Measurements from ENCODE around the gene LARP1.

- no peak for TF ChIP-seq CTCF (IDR thresholded peaks at IDR 0.05 in 2 of 3, conservative IDR thresholded peaks at IDR 0.05 in 1 of 3; ENCODE audit: insufficient read depth in 2 of 3, low read depth in 1 of 3, low read length in 3 of 3)
- no peak for TF ChIP-seq ELF1 (tag; IDR thresholded peaks at IDR 0.05)
- no peak for TF ChIP-seq POLR2AphosphoS5 (IDR thresholded peaks at IDR 0.05; ENCODE audit: control insufficient read depth, insufficient read depth, low read depth, low read length)
- no peak for TF ChIP-seq SMC3 (conservative IDR thresholded peaks at IDR 0.05; ENCODE audit: insufficient read depth, low read depth, low read length)
- no peak for TF ChIP-seq SNAPC5 (CRISPR knock-in tag; IDR thresholded peaks at IDR 0.05)
- TF ChIP-seq POLR2A (conservative IDR thresholded peaks at IDR 0.05), result no peak
- TF ChIP-seq KAT7 (CRISPR knock-in tag; IDR thresholded peaks at IDR 0.05; ENCODE audit: borderline replicate concordance), result no peak
These were observed 74.5 kb downstream of the LARP1 start for GRCh38 chr5:154829589-154830218.
